ENCODE data around the gene FHIT. TPM values are rescaled to one million over a fixed set of nuclear protein-coding genes. Genes with fewer than 3 reads are reported as not detected.

FHIT gene
- total RNA-seq, 2 donors from 2014 or later: 6.8 to 12.3 TPM

- Histone ChIP-seq H3K9ac (ENCODE audit: extremely low read depth, low read length, poor library complexity, severe bottlenecking) (no peak overlapping the region), H3K4me1 (ENCODE audit: control insufficient read depth, insufficient read depth, low read length) (no peaks in the 10 kb centered on the region), H3K36me3 (ENCODE audit: control insufficient read depth, insufficient read depth, low read length) (no peaks in the 10 kb centered on the region), H3K27me3 (ENCODE audit: control insufficient read depth, insufficient read depth, low read length, poor library complexity, severe bottlenecking) (no peaks in the 10 kb centered on the region), H3K4me3 (ENCODE audit: low read length) (no peak overlapping the region), H3K9me3 (ENCODE audit: control insufficient read depth, low read length) (no peaks in the 10 kb centered on the region), H3K27ac (ENCODE audit: low read depth, low read length) (no peak overlapping the region)
- no peak for DNase-seq
- no peaks in the 10 kb centered on the region for H3K9me3 Mint-ChIP-seq
- no peak overlapping the region for H3K4me3 Mint-ChIP-seq
- TF ChIP-seq CTCF (conservative IDR thresholded peaks at IDR 0.05): no peak
- no peaks in the 10 kb centered on the region for H3K4me1 Mint-ChIP-seq
- no peaks in the 10 kb centered on the region for H3K27me3 Mint-ChIP-seq (ENCODE audit: insufficient read depth)
- H3K27ac Mint-ChIP-seq: no peak overlapping the region
- no peaks in the 10 kb centered on the region for H3K36me3 Mint-ChIP-seq (ENCODE audit: low read depth)
These were observed 119.2 kb downstream of the FHIT start for GRCh38 chr3:61132062-61132461.

- TF ChIP-seq CTCF (conservative IDR thresholded peaks at IDR 0.05): no peak
- Mint-ChIP-seq H3K27ac (no peak overlapping the region), H3K36me3 (ENCODE audit: low read depth) (peaks cover 9% of the 10 kb centered on the region), H3K9me3 (peaks cover 20% of the 10 kb centered on the region), H3K4me3 (no peak overlapping the region), H3K27me3 (ENCODE audit: insufficient read depth) (no peaks in the 10 kb centered on the region), H3K4me1 (no peaks in the 10 kb centered on the region)
- Histone ChIP-seq H3K4me1 (ENCODE audit: control insufficient read depth, insufficient read depth, low read length) (no peaks in the 10 kb centered on the region), H3K9me3 (ENCODE audit: control insufficient read depth, low read length) (peaks cover 9% of the 10 kb centered on the region), H3K27ac (ENCODE audit: low read depth, low read length) (no peak overlapping the region), H3K4me3 (ENCODE audit: low read length) (no peak overlapping the region), H3K9ac (ENCODE audit: extremely low read depth, low read length, poor library complexity, severe bottlenecking) (no peak overlapping the region), H3K27me3 (ENCODE audit: control insufficient read depth, insufficient read depth, low read length, poor library complexity, severe bottlenecking) (no peaks in the 10 kb centered on the region), H3K36me3 (ENCODE audit: control insufficient read depth, insufficient read depth, low read length) (no peaks in the 10 kb centered on the region)
- no peak for DNase-seq
- 80 to 88% methylated on average over 1 to 2 of the region's 2 CpGs for WGBS, 2 experiments (ENCODE audit: insufficient coverage in 1 of 2, insufficient read length in 1 of 2)
These were observed 132.4 kb downstream of the FHIT start for GRCh38 chr3:61118830-61119229.

GRCh38 chr3:61117045-61117898, 134.0 kb downstream of the FHIT start:
- WGBS, 2 experiments (ENCODE audit: insufficient coverage in 1 of 2, insufficient read length in 1 of 2): 92 to 97% methylated on average over 6 to 7 of the region's 7 CpGs
- Mint-ChIP-seq H3K4me1 (no peaks in the 10 kb centered on the region), H3K36me3 (ENCODE audit: low read depth) (peaks cover 7% of the 10 kb centered on the region), H3K4me3 (no peak overlapping the region), H3K27ac (no peak overlapping the region), H3K9me3 (peaks cover 10% of the 10 kb centered on the region), H3K27me3 (ENCODE audit: insufficient read depth) (no peaks in the 10 kb centered on the region)
- Histone ChIP-seq H3K9me3 (ENCODE audit: control insufficient read depth, low read length) (peaks cover 9% of the 10 kb centered on the region), H3K27me3 (ENCODE audit: control insufficient read depth, insufficient read depth, low read length, poor library complexity, severe bottlenecking) (no peaks in the 10 kb centered on the region), H3K36me3 (ENCODE audit: control insufficient read depth, insufficient read depth, low read length) (no peaks in the 10 kb centered on the region), H3K27ac (ENCODE audit: low read depth, low read length) (no peak overlapping the region), H3K9ac (ENCODE audit: extremely low read depth, low read length, poor library complexity, severe bottlenecking) (no peak overlapping the region), H3K4me3 (ENCODE audit: low read length) (no peak overlapping the region), H3K4me1 (ENCODE audit: control insufficient read depth, insufficient read depth, low read length) (no peaks in the 10 kb centered on the region)
- TF ChIP-seq CTCF (conservative IDR thresholded peaks at IDR 0.05): no peak
- no peak for DNase-seq
